Bone marrow (tissue), 2 donors: Measurements from ENCODE around the gene PRDX1.
A peak's percentile ranks its signal among the peaks of the same experiment; 100 is the strongest.

Experiments used
- DNase-seq, 2 donors: peaks; one replicate each; lab custom pipeline; 2025; lab: John Stamatoyannopoulos, UW

The PRDX1 gene

GRCh38 chr1:45521413-45522323 is at the start of gene PRDX1:
PRDX1 (minus strand) TSS chr1:45521884; CDS start chr1:45519043, 2,841 bp downstream.
- peak; percentile 97 to 98 for DNase-seq

GRCh38 chr1:45570631-45571030 is 48.9 kb upstream of the PRDX1 start:
- no peak for DNase-seq

GRCh38 chr1:45569962-45570581 is 48.4 kb upstream of the PRDX1 start:
- peak; percentile 21 to 56 for DNase-seq

GRCh38 chr1:45569571-45569961 is 47.9 kb upstream of the PRDX1 start:
- DNase-seq: no peak

GRCh38 chr1:45568421-45568820 is 46.7 kb upstream of the PRDX1 start:
- no peak for DNase-seq

GRCh38 chr1:45567911-45568310 is 46.2 kb upstream of the PRDX1 start:
- DNase-seq: no peak

GRCh38 chr1:45566722-45567121 is 45.0 kb upstream of the PRDX1 start:
- no peak for DNase-seq

GRCh38 chr1:45563843-45564242 is 42.2 kb upstream of the PRDX1 start:
- no peak for DNase-seq

- no peak for DNase-seq
Measured at GRCh38 chr1:45557422-45557944, 35.8 kb upstream of the PRDX1 start.

- DNase-seq: no peak
Measured at GRCh38 chr1:45554198-45554597, 32.5 kb upstream of the PRDX1 start.

- no peak for DNase-seq
Measured at GRCh38 chr1:45552331-45552730, 30.6 kb upstream of the PRDX1 start.

- no peak for DNase-seq
Measured at GRCh38 chr1:45551684-45552083, 30.0 kb upstream of the PRDX1 start.

- DNase-seq: peak; percentile 78 to 79
Measured at GRCh38 chr1:45550401-45551351, 29.0 kb upstream of the PRDX1 start, which contains the start of gene AKR1A1. AKR1A1 (plus strand) TSS chr1:45550826; CDS start chr1:45561795, 10,969 bp downstream.

GRCh38 chr1:45545553-45546310 is 24.0 kb upstream of the PRDX1 start:
- DNase-seq: no peak

GRCh38 chr1:45545019-45545493 is 23.4 kb upstream of the PRDX1 start:
- DNase-seq: no peak

- no peak for DNase-seq
Measured at GRCh38 chr1:45544530-45544929, 22.8 kb upstream of the PRDX1 start.

- DNase-seq: peak; percentile 28 to 94
Measured at GRCh38 chr1:45543581-45544417, 22.1 kb upstream of the PRDX1 start.

GRCh38 chr1:45542591-45542990 is 20.9 kb upstream of the PRDX1 start:
- DNase-seq: no peak

GRCh38 chr1:45541193-45541592 is 19.5 kb upstream of the PRDX1 start:
- no peak for DNase-seq

GRCh38 chr1:45536886-45537285 is 15.2 kb upstream of the PRDX1 start:
- no peak for DNase-seq
